ENCODE measurements around the gene DVL1.

DNA sequence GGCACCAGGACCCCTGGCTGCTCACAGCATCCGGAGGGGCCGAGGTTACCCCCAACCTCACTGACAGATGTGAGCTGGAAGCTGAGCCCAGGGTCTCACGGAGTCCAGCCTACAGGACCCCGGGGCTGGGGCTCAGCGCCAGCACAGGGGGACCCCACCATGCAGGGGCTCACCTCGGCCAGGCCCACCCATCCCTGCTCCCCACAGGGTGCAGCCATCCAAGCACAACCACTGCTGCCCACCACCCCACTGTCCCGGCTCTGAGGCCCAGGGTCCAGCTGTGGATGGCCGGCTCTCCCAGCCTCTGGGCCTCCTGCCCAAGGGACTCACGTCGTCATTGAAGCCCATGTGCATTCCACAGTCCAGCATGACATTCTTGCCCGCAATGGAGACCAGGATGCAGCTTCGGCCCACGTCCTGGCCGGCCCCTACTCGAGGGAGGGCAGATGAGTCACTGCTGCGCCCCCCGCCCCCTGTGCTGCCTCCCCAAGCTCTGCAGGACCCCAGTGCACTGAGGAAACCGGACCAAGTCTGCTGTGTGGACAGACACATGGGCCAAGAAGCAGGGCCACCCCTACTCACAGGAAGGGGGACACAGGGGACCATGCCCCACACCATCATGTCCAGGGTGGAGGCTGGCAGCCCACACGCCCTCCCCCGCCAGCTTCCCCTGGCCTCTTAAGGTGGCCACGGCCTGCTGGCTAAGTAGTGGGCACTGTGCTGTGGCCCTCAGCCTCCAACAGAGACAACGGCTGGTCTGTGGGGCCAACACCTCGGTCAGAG is 28.4 kb downstream of the DVL1 start:
- TF ChIP-seq MXD4 (CRISPR knock-in tag; IDR thresholded peaks at IDR 0.05; ENCODE audit: borderline replicate concordance) (no peak), NR3C1 (CRISPR knock-in tag; conservative IDR thresholded peaks at IDR 0.05; ENCODE audit: low read depth) (no peak), IRF2 (CRISPR knock-in tag; IDR thresholded peaks at IDR 0.05; ENCODE audit: borderline replicate concordance, low read depth) (no peak), SMAD3 (CRISPR knock-in tag; IDR thresholded peaks at IDR 0.05; ENCODE audit: borderline replicate concordance) (no peak), FOXJ3 (CRISPR knock-in tag; IDR thresholded peaks at IDR 0.05; ENCODE audit: borderline replicate concordance) (no peak), MAX (CRISPR knock-in tag; IDR thresholded peaks at IDR 0.05) (no peak), ZNF232 (CRISPR knock-in tag; IDR thresholded peaks at IDR 0.05) (no peak)
- TF ChIP-seq, protein P1, sequence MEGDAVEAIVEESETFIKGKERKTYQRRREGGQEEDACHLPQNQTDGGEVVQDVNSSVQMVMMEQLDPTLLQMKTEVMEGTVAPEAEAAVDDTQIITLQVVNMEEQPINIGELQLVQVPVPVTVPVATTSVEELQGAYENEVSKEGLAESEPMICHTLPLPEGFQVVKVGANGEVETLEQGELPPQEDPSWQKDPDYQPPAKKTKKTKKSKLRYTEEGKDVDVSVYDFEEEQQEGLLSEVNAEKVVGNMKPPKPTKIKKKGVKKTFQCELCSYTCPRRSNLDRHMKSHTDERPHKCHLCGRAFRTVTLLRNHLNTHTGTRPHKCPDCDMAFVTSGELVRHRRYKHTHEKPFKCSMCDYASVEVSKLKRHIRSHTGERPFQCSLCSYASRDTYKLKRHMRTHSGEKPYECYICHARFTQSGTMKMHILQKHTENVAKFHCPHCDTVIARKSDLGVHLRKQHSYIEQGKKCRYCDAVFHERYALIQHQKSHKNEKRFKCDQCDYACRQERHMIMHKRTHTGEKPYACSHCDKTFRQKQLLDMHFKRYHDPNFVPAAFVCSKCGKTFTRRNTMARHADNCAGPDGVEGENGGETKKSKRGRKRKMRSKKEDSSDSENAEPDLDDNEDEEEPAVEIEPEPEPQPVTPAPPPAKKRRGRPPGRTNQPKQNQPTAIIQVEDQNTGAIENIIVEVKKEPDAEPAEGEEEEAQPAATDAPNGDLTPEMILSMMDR (IDR thresholded peaks at IDR 0.05), result no peak

Measured in WTC11 (cell line).